ENCODE measurements around the gene PLVAP.

DNA sequence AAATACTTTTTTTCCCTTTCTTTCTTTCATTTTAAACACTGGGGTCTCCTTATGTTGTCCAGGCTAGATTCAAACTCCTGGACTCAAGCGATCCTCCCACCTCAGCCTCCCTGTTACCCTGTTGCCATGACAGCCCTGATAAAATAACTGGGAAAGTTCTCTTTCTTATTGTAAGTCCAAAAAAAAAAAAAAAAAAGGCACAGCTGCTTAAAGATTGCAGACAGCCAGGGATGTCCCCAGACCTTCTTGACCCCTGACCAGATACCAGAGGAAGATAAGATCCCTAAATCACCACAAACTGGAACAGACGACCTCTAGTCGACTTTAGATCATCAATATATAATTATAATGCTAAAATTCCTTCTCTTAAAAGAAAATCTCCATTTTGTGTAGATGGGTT is 41.6 kb upstream of the PLVAP start:
- no peak for TF ChIP-seq POLR2A (IDR thresholded peaks at IDR 0.05)
- TF ChIP-seq, protein P1, sequence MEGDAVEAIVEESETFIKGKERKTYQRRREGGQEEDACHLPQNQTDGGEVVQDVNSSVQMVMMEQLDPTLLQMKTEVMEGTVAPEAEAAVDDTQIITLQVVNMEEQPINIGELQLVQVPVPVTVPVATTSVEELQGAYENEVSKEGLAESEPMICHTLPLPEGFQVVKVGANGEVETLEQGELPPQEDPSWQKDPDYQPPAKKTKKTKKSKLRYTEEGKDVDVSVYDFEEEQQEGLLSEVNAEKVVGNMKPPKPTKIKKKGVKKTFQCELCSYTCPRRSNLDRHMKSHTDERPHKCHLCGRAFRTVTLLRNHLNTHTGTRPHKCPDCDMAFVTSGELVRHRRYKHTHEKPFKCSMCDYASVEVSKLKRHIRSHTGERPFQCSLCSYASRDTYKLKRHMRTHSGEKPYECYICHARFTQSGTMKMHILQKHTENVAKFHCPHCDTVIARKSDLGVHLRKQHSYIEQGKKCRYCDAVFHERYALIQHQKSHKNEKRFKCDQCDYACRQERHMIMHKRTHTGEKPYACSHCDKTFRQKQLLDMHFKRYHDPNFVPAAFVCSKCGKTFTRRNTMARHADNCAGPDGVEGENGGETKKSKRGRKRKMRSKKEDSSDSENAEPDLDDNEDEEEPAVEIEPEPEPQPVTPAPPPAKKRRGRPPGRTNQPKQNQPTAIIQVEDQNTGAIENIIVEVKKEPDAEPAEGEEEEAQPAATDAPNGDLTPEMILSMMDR (IDR thresholded peaks at IDR 0.05): no peak
